ENCODE data around the gene TTLL1.
A peak's percentile ranks its signal among the peaks of the same experiment; 100 is the strongest.

The TTLL1 gene

DNA sequence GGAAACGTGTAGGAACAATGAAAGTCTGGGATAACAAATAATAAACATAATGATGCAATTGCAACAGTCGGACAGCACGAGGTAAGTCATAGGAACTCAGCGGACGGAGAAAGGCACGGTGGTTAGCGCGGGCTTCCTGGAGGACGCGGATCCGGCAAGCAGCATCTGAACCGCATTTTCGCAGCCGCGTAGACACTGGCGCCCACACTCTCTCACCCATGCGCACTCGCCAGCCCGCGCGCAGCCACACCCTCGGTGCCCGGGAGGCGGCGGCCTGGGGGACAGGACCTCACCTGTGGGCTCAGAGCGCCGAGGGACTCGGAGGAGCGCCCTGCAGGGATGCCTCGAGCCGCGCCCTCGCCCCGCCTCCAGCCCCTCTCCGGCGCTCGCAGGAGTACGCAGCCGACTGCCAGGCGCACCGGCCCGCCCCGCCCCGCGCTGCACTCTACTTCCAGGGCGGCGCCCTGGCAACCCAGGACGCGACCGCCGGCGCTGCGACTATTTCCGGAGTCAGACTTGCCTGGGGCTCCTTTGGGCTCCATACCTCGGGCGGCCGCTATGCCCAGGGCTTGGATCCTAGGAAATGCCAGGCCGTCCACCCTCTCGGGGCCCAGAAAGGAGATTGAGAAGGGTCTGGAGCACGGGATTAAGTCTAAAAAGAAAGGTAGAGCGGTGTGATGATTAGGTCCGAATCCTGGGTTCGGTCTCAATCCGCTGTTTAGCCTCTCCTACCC, at the start of gene TTLL1:
Gene TTLL1 (minus strand): TSS at position 408 of the 734 bp plus-strand sequence. CDS start 13,805 bp downstream, outside the sequence.
- DNase-seq, result peak; percentile 78

DNA sequence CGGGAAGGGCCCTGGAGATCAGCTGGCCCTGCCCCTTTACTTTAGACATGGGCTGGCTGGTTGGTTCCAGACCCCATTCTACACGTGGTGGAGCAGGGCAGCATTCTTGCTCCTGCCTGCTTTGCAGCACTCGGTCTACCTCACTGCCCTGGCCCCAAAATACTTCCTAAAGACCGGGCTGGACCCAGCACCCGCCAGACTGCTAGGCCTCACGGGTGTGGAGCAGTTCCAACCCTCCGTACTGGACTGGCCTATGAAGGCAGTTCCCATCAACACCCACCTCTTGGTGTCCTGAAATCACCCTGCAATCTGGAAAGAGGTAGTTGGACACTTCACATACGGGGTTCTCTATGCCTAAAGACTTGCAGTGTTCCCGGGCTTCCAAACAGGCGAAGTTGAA, 47.6 kb upstream of the TTLL1 start:
- DNase-seq, result no peak

DNA sequence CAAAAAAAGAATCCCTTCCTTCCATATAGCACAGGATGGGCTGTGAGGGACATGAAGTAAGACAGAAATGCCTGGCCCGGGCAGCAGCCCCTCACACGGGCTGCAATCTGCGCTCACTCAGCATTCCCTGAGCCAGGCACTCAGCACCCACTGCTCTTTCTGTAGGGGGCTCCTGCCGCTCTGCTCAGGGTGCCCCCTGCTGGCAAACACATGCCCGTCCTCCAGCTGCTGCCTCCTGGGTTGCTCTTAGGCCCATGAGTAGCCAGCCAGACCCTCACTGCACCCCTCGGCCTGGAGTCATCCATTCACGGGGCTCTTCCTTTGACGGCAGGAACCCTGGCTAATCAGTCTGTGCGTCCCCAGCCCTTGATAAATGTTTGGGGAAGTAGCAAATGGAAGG, 47.1 kb upstream of the TTLL1 start:
- no peak for DNase-seq

DNA sequence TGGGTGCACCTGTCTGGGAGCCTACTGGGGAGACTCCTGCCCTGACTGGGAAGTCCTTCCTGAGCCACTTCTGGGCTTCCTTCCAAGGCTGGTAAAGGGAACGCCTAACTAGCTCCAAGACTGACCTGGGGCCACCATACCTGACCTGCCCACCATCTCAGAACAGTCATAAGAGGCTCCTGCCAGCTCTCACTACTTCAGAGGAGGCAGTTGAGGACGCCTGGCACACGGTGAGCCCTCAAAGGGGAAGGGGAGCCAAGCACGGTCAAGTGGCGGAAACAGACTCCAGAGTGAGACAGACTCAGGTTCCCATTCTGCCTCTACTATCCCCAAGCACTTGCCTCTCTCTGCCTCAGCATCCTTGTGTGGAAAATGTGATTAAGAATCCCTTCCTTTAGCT, 46.4 kb upstream of the TTLL1 start:
- DNase-seq, result no peak

DNA sequence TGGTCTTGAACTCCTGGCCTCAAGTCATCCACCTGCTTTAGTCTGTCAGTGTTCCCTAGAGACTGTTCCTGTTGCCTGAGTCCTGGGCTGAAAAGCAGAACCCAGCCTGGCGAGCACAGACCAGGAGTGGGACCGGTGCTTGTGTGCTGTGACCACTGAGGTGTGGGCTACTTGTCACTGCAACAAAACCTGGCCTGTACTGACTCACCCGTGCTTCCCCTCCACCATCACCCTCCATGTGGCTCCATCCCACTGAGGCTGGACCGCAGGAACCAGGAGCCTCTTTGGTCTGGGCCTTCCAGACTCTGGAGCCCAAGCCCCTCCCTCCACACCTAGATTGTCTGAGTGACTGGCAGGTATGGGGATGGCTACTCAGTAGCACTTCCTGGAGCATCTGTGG, 45.4 kb upstream of the TTLL1 start:
- no peak for DNase-seq

DNA sequence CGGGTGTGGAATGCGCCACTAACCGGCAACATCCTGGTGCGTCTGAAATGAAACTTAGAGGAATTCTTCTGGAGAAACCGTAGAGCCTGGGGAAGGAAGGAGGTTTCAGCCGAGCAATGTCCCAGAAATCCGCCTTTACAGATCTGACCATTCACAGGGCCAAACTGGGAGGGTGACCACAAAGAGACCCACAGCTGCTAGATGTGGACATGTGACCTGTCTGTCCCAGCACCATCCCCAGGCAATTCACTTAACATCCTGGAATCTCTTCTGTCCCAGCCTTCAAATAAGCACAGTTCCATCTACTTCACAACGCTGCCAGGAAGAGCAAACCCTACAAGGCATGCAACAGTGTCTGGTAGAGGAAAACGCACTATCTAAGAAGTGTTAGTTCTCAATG, 44.2 kb upstream of the TTLL1 start:
- no peak for DNase-seq

DNA sequence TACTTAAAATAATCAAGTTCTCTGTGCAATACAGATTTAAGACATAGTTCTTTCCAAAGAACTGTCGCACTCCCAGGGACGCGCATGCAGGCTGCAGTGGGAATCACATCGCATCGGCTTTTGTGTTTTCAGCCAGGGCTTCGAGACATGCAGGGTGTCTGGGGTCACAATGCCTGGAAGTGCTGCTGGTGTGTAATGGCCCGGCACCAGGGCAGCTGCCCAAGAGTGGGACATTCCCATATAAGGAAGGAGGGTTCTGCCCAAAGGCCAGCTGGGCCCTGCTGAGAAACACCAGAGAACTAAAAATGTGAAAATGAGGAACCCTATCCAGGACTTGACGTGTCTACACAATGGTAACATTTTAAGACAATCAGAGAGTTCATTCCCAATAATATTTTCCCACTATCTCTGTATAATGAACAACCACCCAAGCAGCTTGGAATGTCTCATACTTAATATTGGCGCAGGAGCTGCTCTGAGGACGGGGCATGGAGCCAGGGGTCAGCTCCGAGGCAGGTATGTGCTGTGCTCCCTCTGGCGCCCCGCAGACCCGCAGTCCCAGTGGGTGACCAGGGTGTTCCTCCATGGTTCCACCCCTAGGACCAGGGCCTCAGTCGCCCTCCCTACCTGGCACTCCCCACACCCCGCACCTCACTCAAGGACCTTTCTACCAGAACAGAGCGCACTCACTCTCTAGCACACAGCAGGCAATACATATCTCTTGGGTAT, 42.7 kb upstream of the TTLL1 start:
- DNase-seq, result no peak

DNA sequence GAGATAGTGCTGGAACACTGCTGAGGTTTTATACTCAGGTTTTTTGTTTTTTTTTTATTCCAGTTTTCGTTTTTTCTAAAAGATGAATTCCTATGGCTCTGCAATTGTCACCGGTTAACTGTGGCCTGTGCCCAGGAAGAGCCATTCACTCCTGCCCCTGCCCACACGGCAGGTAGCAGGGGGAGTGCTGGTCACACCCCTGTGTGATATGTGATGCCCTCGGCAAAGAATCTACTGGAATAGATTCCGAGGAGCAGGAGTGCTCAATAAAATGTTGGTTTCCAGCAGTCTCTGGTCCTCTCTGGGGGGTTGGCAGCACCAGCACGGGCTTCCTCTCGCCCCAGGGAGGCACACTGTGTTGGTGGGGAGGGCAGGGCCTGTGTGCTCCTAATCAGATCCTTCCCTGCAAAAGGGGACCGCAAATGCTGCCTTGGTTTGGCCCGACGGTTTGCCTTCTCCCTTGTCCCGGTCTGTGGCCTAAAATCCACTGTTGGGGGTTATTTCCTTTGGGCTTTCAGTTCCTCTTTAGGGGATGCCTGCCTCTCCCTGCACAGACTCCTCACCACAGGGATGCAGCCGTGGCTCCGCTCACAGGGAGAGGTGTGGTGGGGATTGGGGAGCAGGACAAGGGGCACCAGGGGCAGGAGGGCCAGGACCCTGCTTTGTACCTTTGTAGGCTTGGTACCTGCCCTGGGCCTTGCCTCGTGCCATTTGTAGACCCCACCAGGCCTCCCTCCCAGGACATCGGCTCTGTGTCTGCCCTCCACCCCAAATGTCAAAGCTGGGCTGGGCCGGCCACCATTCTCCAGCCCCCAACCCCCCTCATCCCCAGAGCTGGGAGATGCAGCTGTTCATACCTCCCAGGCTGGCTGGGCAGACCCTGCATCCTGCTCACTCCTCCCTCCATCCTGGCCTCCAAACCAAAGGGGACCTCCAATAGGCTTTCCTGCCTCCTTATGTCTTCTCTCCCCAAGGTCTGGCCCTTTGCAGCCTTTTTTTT, 40.5 kb upstream of the TTLL1 start:
- DNase-seq, result no peak

DNA sequence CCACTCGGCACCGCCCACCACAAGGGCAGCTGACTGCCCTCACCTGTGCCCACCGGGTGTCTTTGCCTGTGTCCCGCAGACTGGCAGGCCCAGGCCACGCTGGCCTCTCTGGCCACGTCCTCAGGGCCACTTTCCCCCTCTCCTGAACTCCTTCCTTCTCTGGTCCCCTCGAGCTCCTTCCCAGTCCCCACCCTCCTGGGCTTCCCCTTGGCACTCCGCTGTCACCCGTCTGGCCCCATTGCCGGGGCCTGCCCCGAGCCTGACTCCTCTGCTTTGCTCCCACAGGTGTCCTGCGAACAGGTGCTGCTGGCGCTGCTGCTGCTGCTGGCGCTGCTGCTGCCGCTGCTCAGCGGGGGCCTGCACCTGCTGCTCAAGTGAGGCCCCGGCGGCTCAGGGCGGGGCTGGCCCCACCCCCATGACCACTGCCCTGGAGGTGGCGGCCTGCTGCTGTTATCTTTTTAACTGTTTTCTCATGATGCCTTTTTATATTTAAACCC, 39.8 kb upstream of the TTLL1 start:
- peak; percentile 37 for DNase-seq

DNA sequence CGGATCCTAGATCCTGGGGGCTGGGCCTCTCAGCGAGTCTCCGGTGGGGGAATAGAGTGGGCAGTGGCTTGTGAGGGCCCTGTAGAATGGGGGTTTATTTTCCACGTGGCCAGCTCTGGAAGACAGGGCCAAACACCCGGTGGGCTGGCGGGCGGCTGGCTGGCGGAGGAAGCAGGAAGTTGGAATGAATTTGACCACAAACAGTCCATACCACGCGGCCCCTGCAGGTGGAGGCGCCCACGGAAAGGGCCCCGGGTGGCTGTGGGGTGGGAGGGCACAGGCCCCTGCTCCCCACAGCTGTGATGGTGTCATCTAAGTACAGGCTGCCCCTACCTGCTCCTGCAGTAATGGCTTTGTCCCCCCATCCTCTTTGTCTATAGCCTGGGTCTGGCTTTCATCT, 38.9 kb upstream of the TTLL1 start:
- DNase-seq, result no peak

DNA sequence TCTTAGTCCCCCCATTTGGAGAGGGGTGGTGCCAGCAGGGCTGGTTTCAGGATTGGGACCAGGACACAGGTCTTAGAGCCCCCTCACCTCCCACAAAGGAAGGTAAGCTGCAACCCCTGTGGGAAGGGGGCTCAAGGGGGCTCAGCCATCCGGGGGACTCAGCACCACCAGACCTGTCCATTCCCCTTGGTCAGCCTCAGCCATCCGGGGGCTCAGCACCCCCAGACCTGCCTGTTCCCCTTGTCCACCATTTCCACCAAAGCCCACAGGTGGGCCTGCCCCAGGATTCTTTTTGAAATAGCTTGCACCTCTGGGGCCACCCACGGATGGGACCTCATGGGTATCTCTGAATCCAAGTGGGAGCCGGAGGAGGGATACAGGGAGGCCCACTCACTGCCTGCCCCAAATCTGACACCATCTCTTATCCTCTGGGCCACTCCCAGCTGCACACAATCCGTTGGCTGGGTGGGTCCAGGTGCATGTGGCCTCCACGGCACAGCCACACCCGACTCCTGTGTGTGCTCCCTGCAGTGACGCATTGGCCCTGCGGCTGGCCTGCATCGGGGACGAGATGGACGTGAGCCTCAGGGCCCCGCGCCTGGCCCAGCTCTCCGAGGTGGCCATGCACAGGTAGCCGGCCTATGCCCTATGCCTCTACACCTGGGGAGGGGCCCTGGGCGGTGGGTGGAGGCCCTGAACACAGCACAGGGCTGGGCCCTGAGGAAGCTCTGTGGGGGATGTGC, 38.1 kb upstream of the TTLL1 start:
- no peak for DNase-seq

DNA sequence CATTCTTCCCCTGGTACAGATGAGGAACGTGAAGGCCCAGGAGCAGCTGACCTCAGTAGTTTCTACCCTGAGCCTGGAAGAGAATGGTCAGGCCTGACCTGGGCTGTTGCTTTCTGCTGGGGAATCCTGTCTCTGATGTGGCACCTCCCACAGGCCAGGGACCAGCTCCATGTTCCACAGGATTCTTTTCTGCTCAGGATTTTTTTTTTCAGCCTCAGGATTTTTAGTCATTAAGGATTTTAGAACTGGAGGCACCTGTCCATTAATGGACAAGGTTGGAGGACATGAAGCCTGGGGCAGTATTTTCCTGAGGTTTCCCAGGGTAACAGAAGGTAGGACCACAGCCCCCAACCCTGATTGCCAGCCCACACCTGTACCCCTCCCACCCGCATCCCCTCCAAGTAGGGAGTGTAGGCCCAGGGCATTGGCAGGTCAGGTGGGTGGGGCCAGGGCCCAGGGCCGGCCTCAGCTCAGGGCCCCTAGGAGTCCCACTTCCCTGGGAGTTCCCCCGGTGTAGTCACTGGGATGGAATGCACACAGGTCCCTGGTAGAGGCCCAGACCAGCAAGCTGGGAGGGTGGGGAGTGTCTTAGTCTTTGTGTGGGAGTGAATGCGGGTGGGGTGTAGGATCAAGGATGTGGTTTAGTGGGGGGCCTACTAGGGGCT, 37.4 kb upstream of the TTLL1 start:
- DNase-seq, result no peak

DNA sequence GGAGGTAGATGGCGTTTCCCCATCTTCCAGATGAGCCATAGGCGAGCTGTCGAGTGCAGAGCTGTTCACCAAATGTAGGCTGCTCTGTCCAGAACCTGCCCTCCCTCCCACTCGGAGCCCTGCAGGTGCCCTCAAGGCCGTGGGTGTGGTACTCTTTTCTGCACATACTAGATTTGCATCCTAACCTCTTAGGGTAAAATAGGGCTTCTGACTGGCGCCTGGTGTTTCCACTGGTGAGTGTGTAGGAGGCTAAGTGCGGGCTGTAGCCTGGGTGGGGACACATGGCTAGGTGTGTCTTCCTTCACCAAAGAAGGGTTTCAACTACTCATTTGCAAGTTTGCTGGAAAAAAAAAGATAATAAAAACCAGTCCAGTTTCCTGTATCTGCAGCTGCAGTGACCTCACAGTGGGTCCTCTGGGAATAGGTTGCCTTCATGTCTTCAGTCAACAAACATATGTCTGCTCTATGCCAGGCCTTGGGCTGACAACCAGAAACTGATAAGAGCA, 29.8 kb upstream of the TTLL1 start:
- no peak for DNase-seq

DNA sequence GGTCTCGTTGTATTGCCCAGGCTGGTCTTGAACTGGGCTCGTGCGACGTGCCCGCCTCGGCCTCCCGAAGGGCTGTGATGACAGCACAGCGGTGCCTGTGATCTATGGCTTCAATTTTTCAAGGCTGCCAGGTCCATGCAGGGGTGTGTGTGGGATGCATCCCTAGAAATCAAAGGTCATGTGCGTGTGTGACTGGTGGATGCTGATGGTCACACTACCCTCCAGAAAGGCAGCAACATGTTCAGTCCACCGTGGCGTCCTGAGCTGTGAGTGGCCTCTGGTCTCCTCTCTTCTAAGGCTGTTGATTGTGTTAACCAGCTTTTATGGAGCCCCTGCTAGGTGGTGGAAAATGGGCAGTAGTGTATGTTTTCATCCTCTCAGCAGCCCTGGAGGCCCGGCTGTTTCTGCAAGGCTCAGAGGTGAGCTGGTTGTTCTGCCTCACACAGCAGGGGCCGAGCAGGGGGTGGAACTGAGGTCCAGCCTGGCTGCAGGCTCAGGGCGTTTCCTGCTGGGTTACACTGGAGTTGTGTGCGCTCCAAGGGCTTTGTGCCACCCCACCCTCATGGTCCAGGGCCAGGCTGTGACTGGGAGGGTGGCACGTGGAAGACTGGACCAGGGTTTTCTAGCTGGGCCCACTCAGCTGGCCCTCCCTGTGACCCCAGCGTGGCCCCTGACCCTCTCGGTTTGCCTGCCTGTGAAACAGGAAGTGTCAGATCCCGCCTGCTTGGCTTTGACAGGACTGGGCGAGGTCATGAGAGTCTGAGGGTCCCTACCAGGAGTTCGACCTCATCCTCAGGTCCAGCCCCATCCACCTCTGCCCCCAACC, 29.0 kb upstream of the TTLL1 start:
- DNase-seq, result no peak

DNA sequence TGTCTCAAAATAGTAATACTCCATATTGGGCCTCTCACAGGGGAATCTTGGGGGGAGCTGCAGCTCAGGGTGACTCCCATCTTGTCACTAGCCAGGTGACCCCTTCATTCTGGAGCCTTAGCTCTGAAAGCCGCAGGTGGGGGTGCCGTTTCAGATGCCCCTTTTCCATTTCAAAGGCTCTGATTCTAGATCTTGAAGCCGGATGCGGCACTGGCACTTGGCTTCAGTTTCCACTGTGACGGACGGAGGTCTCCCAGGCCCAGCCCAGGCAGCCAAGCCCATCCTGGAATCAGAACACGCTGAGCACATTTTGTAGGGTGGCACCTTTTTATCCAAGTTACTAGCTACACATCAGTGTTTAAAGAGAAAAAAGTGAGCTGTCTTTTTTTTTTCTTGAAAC, 27.7 kb upstream of the TTLL1 start:
- DNase-seq, result no peak

DNA sequence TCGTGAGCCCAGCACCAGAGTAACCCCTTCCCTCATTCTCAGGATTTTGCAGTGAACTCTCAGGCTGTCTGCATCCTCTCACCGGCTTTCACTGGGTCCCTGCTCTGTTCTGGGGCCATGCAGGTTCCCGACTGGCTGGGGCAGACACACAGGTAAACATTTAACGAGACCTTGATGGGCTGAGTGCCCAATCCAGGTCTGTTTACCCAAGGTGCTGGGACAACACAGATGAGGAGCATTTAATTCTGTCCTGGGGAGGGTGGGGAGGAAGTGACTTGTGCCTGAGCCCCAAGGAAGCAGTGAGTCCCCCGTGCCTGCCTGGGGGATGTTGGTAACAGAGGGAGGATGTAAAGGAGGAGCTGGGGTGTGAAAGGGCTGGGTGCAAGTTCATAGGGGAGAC, 25.8 kb upstream of the TTLL1 start:
- peak; percentile 42 for DNase-seq

DNA sequence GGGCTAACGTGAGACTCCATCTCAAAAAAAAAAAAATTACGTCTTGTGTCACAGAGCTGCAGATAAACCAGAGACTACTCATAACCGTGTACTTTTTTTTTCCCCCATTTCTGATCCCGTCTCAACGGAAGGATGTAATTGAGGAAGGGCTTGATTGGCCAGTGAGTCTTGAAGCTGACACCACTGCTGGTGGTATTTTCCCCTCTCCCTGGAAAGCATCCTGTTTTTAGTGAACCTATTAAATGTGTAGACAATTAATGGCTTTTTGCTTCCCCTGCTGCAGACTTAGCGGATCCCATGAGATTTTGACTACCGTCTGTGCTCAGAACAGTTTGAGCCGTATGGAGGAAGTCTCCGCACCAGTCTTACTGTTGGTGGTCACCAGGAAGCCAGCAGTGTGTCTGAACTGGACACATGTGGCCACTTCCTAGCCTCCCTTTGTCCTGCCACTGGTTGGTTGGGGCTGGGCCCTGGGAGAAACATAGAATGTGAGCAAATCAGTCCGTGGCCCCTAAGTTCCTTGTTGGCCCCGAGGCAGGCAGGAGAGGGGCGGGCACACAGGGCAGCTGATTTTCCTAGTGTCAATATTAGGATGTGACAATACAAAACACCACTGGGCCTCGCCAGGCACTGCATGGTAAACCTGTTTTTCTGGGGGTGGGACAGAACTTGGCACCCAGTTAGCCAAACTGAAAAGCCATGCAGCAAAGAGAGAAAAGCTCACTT, 24.5 kb upstream of the TTLL1 start:
- peak; percentile 43 for DNase-seq

DNA sequence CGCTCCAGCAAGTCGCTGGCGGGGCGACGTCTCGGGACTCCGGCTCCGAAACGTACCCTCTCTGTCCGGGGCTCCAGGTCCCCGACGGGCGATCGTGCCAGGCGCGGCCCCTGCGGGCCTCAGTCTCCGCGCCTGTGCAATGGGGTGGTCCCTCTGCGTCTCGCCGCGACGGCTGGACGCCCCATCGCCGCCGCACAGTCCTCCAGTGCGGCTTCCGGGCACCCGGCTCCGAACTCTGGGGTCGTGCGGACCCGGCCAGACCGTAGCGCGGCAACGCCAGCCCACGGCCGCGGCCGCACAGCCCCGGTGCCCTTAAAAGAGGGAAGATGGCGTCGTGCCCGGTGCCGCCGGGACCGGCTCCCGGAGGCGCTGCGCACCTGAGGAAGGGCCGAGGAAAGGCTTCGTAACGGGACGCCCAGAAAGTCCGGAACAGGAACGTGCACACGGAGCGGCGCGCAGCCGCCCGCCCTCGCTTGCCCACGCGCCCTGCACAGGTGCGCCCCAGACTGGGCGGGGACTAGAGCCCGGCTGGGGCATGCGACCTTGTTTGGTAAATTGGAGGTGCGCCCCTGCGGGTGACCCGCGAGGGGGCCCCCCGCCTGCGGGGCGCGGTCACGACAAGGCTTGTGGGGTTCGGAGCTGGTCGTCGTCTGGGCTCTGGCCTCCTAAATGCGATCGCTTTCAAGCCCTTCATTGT, 21.9 kb upstream of the TTLL1 start:
- DNase-seq, result no peak

DNA sequence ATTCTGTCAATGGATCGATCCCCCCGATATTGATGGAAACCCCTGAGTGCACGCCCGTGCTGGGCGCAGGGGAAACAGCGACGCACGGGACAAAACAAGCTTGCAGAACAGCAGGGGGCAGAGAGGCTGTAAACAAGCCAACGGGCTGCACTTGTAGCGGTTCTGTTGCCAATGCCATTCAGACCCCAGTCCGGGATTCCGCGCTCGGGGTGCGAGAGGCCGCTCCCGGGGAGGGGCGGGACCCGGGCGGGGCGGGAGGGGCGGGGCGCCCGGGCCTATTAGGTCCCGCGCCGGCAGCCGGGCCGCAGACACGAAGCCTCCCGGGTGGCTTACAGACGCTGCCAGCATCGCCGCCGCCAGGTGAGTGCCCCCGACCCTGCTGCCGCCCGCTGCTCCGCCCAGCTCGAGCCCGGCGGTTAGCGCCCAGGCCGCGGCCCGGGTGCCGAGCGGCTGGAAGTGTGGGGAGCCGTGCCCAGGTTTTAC, 21.3 kb upstream of the TTLL1 start, which contains the start of gene BIK:
Gene BIK (plus strand): TSS at position 307 of the 483 bp plus-strand sequence. CDS start 13,273 bp downstream, outside the sequence.
- DNase-seq, result no peak

All from NCI-H774 (cell line).